ENCODE measurements around the gene EVA1A.

EVA1A gene

GRCh38 chr2:75465317-75465984 lies 95.3 kb downstream of the EVA1A start:
- no peaks in the 10 kb centered on the region for H3K36me3 Mint-ChIP-seq (ENCODE audit: insufficient read depth)
- ATAC-seq (replicated peaks; ENCODE audit: extremely low read depth, poor library complexity, severe bottlenecking) = no peak

GRCh38 chr2:75464348-75464946 lies 96.3 kb downstream of the EVA1A start:
- Mint-ChIP-seq H3K9me3 (no peaks in the 10 kb centered on the region), H3K4me1 (no peaks in the 10 kb centered on the region), H3K27ac (ENCODE audit: low read depth) (no peak overlapping the region), H3K4me3 (no peak overlapping the region), H3K36me3 (ENCODE audit: insufficient read depth) (no peaks in the 10 kb centered on the region), H3K27me3 (peaks cover 17% of the 10 kb centered on the region)
- DNase-seq (ENCODE audit: low spot score in 2 of 2) (no peak), ATAC-seq (replicated peaks; ENCODE audit: extremely low read depth, poor library complexity, severe bottlenecking) (no peak)

More at GRCh38 chr2:75465317-75465984, 95.3 kb downstream of the EVA1A start:
- H3K9me3 Mint-ChIP-seq = no peaks in the 10 kb centered on the region
- no peak for DNase-seq (ENCODE audit: low spot score in 2 of 2)
- no peak overlapping the region for H3K4me3 Mint-ChIP-seq
- H3K4me1 Mint-ChIP-seq = no peaks in the 10 kb centered on the region
- H3K27me3 Mint-ChIP-seq = peaks cover 9% of the 10 kb centered on the region
- no peak overlapping the region for H3K27ac Mint-ChIP-seq (ENCODE audit: low read depth)

GRCh38 chr2:75462721-75463120 lies 98.0 kb downstream of the EVA1A start:
- Mint-ChIP-seq H3K36me3 (ENCODE audit: insufficient read depth) (no peaks in the 10 kb centered on the region), H3K27ac (ENCODE audit: low read depth) (no peak overlapping the region), H3K27me3 (peaks cover 19% of the 10 kb centered on the region), H3K9me3 (no peaks in the 10 kb centered on the region), H3K4me1 (no peaks in the 10 kb centered on the region), H3K4me3 (no peak overlapping the region)
- DNase-seq (ENCODE audit: low spot score in 2 of 2) (no peak), ATAC-seq (replicated peaks; ENCODE audit: extremely low read depth, poor library complexity, severe bottlenecking) (no peak)

- Mint-ChIP-seq H3K4me3 (no peak overlapping the region), H3K36me3 (ENCODE audit: insufficient read depth) (no peaks in the 10 kb centered on the region), H3K9me3 (no peaks in the 10 kb centered on the region), H3K27ac (ENCODE audit: low read depth) (no peak overlapping the region), H3K27me3 (peaks cover 19% of the 10 kb centered on the region), H3K4me1 (no peaks in the 10 kb centered on the region)
- DNase-seq (ENCODE audit: low spot score in 2 of 2) = no peak
- ATAC-seq (replicated peaks; ENCODE audit: extremely low read depth, poor library complexity, severe bottlenecking) = no peak
Measured at GRCh38 chr2:75462206-75462605, 98.5 kb downstream of the EVA1A start.

DNA sequence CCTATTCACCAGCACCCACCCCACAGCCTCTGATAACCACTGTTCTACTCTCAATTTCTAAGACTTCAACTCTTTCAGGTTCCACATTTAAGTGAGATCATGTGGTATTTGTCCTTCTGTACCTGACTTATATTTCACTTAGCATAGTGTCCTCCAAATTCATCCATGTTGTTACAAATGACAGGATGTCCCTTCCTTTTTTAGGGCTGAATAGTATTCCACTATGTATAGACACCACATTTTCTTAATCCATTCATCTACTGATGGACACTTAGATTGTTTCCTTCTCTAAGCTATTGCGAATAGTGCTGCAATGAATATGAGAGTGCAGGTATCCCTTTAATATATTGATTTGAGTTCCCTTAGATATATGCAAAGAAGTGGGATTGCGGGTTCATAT lies 100.1 kb downstream of the EVA1A start:
- peaks cover 19% of the 10 kb centered on the region for H3K27me3 Mint-ChIP-seq
- no peaks in the 10 kb centered on the region for H3K9me3 Mint-ChIP-seq
- no peak for ATAC-seq (replicated peaks; ENCODE audit: extremely low read depth, poor library complexity, severe bottlenecking)
- no peak overlapping the region for H3K27ac Mint-ChIP-seq (ENCODE audit: low read depth)
- H3K4me1 Mint-ChIP-seq = no peaks in the 10 kb centered on the region
- no peak overlapping the region for H3K4me3 Mint-ChIP-seq
- H3K36me3 Mint-ChIP-seq (ENCODE audit: insufficient read depth) = no peaks in the 10 kb centered on the region
- no peak for DNase-seq (ENCODE audit: low spot score in 2 of 2)

DNA sequence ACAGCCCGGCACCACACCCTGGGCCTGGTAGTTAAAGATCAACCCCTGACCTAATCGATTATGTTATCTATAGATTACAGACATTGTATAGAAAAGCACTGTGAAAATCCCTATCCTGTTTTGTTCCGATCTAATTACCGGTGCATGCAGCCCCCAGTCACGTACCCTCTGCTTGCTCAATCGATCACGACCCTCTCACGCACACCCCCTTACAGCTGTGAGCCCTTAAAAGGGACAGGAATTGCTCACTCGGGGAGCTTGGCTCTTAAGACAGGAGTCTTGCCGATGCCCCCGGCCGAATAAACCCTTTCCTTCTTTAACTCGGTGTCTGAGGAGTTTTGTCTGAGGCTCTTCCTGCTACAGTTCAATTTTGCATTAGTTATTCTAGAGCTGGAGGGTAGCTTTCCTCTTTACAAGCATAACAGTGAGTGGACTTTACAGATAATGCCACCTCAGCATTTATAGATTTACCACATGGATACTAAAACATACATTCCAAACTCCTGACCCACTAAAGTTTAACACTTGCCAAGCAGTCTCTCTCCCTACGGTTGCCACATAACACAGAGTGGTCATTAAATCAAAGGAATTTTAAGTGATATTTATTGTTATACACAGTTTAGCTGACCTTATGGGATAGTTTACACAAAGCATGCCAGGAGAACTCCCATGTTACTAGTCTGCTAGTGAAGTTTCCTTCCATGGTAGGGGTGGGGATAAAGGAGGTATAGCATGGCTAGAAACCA lies 101.0 kb downstream of the EVA1A start:
- H3K9me3 Mint-ChIP-seq = no peaks in the 10 kb centered on the region
- H3K27ac Mint-ChIP-seq (ENCODE audit: low read depth) = no peak overlapping the region
- DNase-seq (ENCODE audit: low spot score in 2 of 2) (no peak), ATAC-seq (replicated peaks; ENCODE audit: extremely low read depth, poor library complexity, severe bottlenecking) (no peak)
- H3K27me3 Mint-ChIP-seq = peaks cover 19% of the 10 kb centered on the region
- no peak overlapping the region for H3K4me3 Mint-ChIP-seq
- no peaks in the 10 kb centered on the region for H3K4me1 Mint-ChIP-seq
- no peaks in the 10 kb centered on the region for H3K36me3 Mint-ChIP-seq (ENCODE audit: insufficient read depth)

- Mint-ChIP-seq H3K9me3 (no peaks in the 10 kb centered on the region), H3K4me1 (no peaks in the 10 kb centered on the region), H3K36me3 (ENCODE audit: insufficient read depth) (no peaks in the 10 kb centered on the region), H3K27ac (ENCODE audit: low read depth) (no peak overlapping the region), H3K4me3 (no peak overlapping the region), H3K27me3 (peaks cover 9% of the 10 kb centered on the region)
- DNase-seq (ENCODE audit: low spot score in 2 of 2) = no peak
- no peak for ATAC-seq (replicated peaks; ENCODE audit: extremely low read depth, poor library complexity, severe bottlenecking)
Measured at GRCh38 chr2:75458201-75458600, 102.5 kb downstream of the EVA1A start.

GRCh38 chr2:75456825-75457224 lies 103.9 kb downstream of the EVA1A start:
- no peak for ATAC-seq (replicated peaks; ENCODE audit: extremely low read depth, poor library complexity, severe bottlenecking)
- DNase-seq (ENCODE audit: low spot score in 2 of 2) = no peak
- H3K27ac Mint-ChIP-seq (ENCODE audit: low read depth) = no peak overlapping the region
- no peak overlapping the region for H3K4me3 Mint-ChIP-seq
- no peaks in the 10 kb centered on the region for H3K4me1 Mint-ChIP-seq
- H3K27me3 Mint-ChIP-seq = peaks cover 9% of the 10 kb centered on the region
- H3K36me3 Mint-ChIP-seq (ENCODE audit: insufficient read depth) = no peaks in the 10 kb centered on the region
- H3K9me3 Mint-ChIP-seq = no peaks in the 10 kb centered on the region

- Mint-ChIP-seq H3K9me3 (no peaks in the 10 kb centered on the region), H3K36me3 (ENCODE audit: insufficient read depth) (no peaks in the 10 kb centered on the region), H3K4me1 (no peaks in the 10 kb centered on the region), H3K4me3 (no peak overlapping the region), H3K27me3 (peaks cover 9% of the 10 kb centered on the region), H3K27ac (ENCODE audit: low read depth) (no peak overlapping the region)
- no peak for ATAC-seq (replicated peaks; ENCODE audit: extremely low read depth, poor library complexity, severe bottlenecking)
- DNase-seq (ENCODE audit: low spot score in 2 of 2) = no peak
Measured at GRCh38 chr2:75456111-75456510, 104.6 kb downstream of the EVA1A start.

DNA sequence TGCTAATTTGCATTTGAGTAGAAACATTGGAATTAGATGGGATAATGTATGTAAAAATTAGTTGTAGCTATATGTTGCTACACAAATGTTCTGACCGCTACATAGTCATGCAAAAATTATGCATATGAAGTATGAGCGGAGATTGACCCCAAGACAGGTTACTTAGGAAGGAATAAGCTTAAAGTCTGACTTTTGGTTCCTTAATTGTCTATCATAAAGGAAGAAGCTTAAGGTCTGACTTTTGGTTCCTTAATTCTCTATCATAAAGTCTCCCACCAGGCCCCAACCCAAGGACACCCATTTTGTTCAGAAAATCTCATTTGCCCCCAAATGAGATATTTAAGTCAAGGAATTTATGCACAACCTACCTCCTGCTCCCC lies 106.5 kb downstream of the EVA1A start:
- no peak for DNase-seq (ENCODE audit: low spot score in 2 of 2)
- Mint-ChIP-seq H3K9me3 (no peaks in the 10 kb centered on the region), H3K27me3 (no peaks in the 10 kb centered on the region), H3K4me1 (no peaks in the 10 kb centered on the region), H3K27ac (ENCODE audit: low read depth) (no peak overlapping the region), H3K4me3 (no peak overlapping the region), H3K36me3 (ENCODE audit: insufficient read depth) (no peaks in the 10 kb centered on the region)
- no peak for ATAC-seq (replicated peaks; ENCODE audit: extremely low read depth, poor library complexity, severe bottlenecking)

- no peaks in the 10 kb centered on the region for H3K36me3 Mint-ChIP-seq (ENCODE audit: insufficient read depth)
- ATAC-seq (replicated peaks; ENCODE audit: extremely low read depth, poor library complexity, severe bottlenecking) (no peak), DNase-seq (ENCODE audit: low spot score in 2 of 2) (no peak)
- no peak overlapping the region for H3K27ac Mint-ChIP-seq (ENCODE audit: low read depth)
- no peaks in the 10 kb centered on the region for H3K27me3 Mint-ChIP-seq
- no peaks in the 10 kb centered on the region for H3K9me3 Mint-ChIP-seq
- no peaks in the 10 kb centered on the region for H3K4me1 Mint-ChIP-seq
- no peak overlapping the region for H3K4me3 Mint-ChIP-seq
Measured at GRCh38 chr2:75453384-75454240, 107.1 kb downstream of the EVA1A start.

DNA sequence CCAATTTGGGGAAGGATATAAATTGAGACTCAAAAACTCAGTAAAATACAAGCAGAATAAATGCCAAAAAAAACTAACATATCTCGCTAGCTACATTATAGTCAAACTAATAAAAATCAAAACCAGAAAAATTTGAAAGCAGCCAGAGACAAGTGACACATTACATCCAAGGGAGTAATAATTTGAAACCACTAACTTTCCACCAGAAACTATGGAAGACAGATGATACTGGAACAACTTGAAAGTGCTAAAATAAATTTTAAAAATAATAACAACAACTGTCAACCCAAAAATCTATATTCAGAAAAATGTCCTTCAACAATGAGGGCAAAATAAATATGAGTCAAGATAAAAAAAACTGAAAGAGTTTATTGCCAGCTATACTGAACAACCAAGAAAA lies 110.7 kb downstream of the EVA1A start:
- no peak for ATAC-seq (replicated peaks; ENCODE audit: extremely low read depth, poor library complexity, severe bottlenecking)
- H3K27ac Mint-ChIP-seq (ENCODE audit: low read depth) = no peak overlapping the region
- no peak for DNase-seq (ENCODE audit: low spot score in 2 of 2)
- H3K9me3 Mint-ChIP-seq = no peaks in the 10 kb centered on the region
- peaks cover 7% of the 10 kb centered on the region for H3K27me3 Mint-ChIP-seq
- H3K4me3 Mint-ChIP-seq = no peak overlapping the region
- H3K4me1 Mint-ChIP-seq = no peaks in the 10 kb centered on the region
- no peaks in the 10 kb centered on the region for H3K36me3 Mint-ChIP-seq (ENCODE audit: insufficient read depth)
